Measurements from ENCODE around the gene HLA-DOB.

Gene HLA-DOB

GRCh38 chr6:32836873-32837272, 20.1 kb upstream of the HLA-DOB start:
- TF ChIP-seq HDGF (IDR thresholded peaks at IDR 0.05; ENCODE audit: borderline replicate concordance) (no peak), ELF4 (IDR thresholded peaks at IDR 0.05) (no peak), BHLHE40 (IDR thresholded peaks at IDR 0.05; ENCODE audit: borderline replicate concordance) (no peak), ARNT (IDR thresholded peaks at IDR 0.05) (no peak), PKNOX1 (IDR thresholded peaks at IDR 0.05) (no peak), NFRKB (IDR thresholded peaks at IDR 0.05) (no peak), CTBP1 (IDR thresholded peaks at IDR 0.05; ENCODE audit: borderline replicate concordance) (no peak), ZNF384 (IDR thresholded peaks at IDR 0.05) (no peak), SP1 (IDR thresholded peaks at IDR 0.05) (no peak), FOXM1 (IDR thresholded peaks at IDR 0.05; ENCODE audit: borderline replicate concordance) (no peak), FOXK2 (IDR thresholded peaks at IDR 0.05) (no peak), L3MBTL2 (conservative IDR thresholded peaks at IDR 0.05) (no peak), FOXA1 (IDR thresholded peaks at IDR 0.05) (no peak), SUZ12 (IDR thresholded peaks at IDR 0.05) (no peak), LEF1 (IDR thresholded peaks at IDR 0.05; ENCODE audit: borderline replicate concordance) (no peak), TARDBP (IDR thresholded peaks at IDR 0.05) (no peak)
- DNase-seq (ENCODE audit: extremely low spot score) = no peak
- POLR2A ChIA-PET = interaction anchor here (2.2 to 2.3 kb wide), 2 partner anchors 11 to 32 kb away, joined by 13 to 32 read pairs; no protein-coding TSS in a partner anchor
- CTCF ChIA-PET = interaction anchor here (0.6 kb wide), 1 partner anchor 143 kb away, joined by 3 read pairs; no protein-coding TSS in a partner anchor

GRCh38 chr6:32835167-32835893, 18.5 kb upstream of the HLA-DOB start:
- POLR2A ChIA-PET = no interaction called here
- DNase-seq (ENCODE audit: extremely low spot score) = no peak
- no peak for TF ChIP-seq BHLHE40 (IDR thresholded peaks at IDR 0.05; ENCODE audit: borderline replicate concordance)
- no peak for TF ChIP-seq SP1 (IDR thresholded peaks at IDR 0.05)
- no peak for TF ChIP-seq ZNF384 (IDR thresholded peaks at IDR 0.05)
- TF ChIP-seq L3MBTL2 (conservative IDR thresholded peaks at IDR 0.05) = no peak
- TF ChIP-seq NFRKB (IDR thresholded peaks at IDR 0.05) = no peak
- TF ChIP-seq TARDBP (IDR thresholded peaks at IDR 0.05) = no peak
- no peak for TF ChIP-seq SUZ12 (IDR thresholded peaks at IDR 0.05)
- CTCF ChIA-PET = no interaction called here

- no peak for TF ChIP-seq ELF4 (IDR thresholded peaks at IDR 0.05)
- TF ChIP-seq ZNF384 (IDR thresholded peaks at IDR 0.05) = no peak
- TF ChIP-seq FOXA1 (IDR thresholded peaks at IDR 0.05) = no peak
- no peak for TF ChIP-seq FOXK2 (IDR thresholded peaks at IDR 0.05)
- no peak for TF ChIP-seq L3MBTL2 (conservative IDR thresholded peaks at IDR 0.05)
- no peak for TF ChIP-seq CTBP1 (IDR thresholded peaks at IDR 0.05; ENCODE audit: borderline replicate concordance)
- no peak for TF ChIP-seq HDGF (IDR thresholded peaks at IDR 0.05; ENCODE audit: borderline replicate concordance)
- TF ChIP-seq SUZ12 (IDR thresholded peaks at IDR 0.05) = no peak
- no peak for TF ChIP-seq NFRKB (IDR thresholded peaks at IDR 0.05)
- TF ChIP-seq SP1 (IDR thresholded peaks at IDR 0.05) = no peak
- TF ChIP-seq FOXM1 (IDR thresholded peaks at IDR 0.05; ENCODE audit: borderline replicate concordance) = no peak
- TF ChIP-seq TARDBP (IDR thresholded peaks at IDR 0.05) = no peak
- TF ChIP-seq PKNOX1 (IDR thresholded peaks at IDR 0.05) = no peak
- no peak for TF ChIP-seq ARNT (IDR thresholded peaks at IDR 0.05)
- TF ChIP-seq LEF1 (IDR thresholded peaks at IDR 0.05; ENCODE audit: borderline replicate concordance) = no peak
- DNase-seq (ENCODE audit: extremely low spot score) = no peak
- CTCF ChIA-PET = no interaction called here
- POLR2A ChIA-PET = no interaction called here
These were observed 16.9 kb upstream of the HLA-DOB start for GRCh38 chr6:32833664-32834063.

GRCh38 chr6:32832535-32832934, 15.7 kb upstream of the HLA-DOB start:
- no peak for DNase-seq (ENCODE audit: extremely low spot score)
- ChIA-PET CTCF (no interaction called here), POLR2A (interaction anchor here (0.6 to 1.0 kb wide), 3 partner anchors 31 to 136 kb away, joined by 3 read pairs; no protein-coding TSS in a partner anchor)
- TF ChIP-seq BHLHE40 (IDR thresholded peaks at IDR 0.05; ENCODE audit: borderline replicate concordance) (no peak), NFRKB (IDR thresholded peaks at IDR 0.05) (no peak), ARNT (IDR thresholded peaks at IDR 0.05) (no peak), PKNOX1 (IDR thresholded peaks at IDR 0.05) (no peak), SUZ12 (IDR thresholded peaks at IDR 0.05) (no peak), TARDBP (IDR thresholded peaks at IDR 0.05) (no peak), FOXM1 (IDR thresholded peaks at IDR 0.05; ENCODE audit: borderline replicate concordance) (no peak), LEF1 (IDR thresholded peaks at IDR 0.05; ENCODE audit: borderline replicate concordance) (no peak), HDGF (IDR thresholded peaks at IDR 0.05; ENCODE audit: borderline replicate concordance) (no peak), FOXK2 (IDR thresholded peaks at IDR 0.05) (no peak), ELF4 (IDR thresholded peaks at IDR 0.05) (no peak), SP1 (IDR thresholded peaks at IDR 0.05) (no peak), ZNF384 (IDR thresholded peaks at IDR 0.05) (no peak), CTBP1 (IDR thresholded peaks at IDR 0.05; ENCODE audit: borderline replicate concordance) (no peak), L3MBTL2 (conservative IDR thresholded peaks at IDR 0.05) (no peak), FOXA1 (IDR thresholded peaks at IDR 0.05) (no peak)

GRCh38 chr6:32830936-32831335, 14.1 kb upstream of the HLA-DOB start:
- POLR2A ChIA-PET = no interaction called here
- DNase-seq (ENCODE audit: extremely low spot score) = no peak
- TF ChIP-seq L3MBTL2 (conservative IDR thresholded peaks at IDR 0.05) (no peak), TARDBP (IDR thresholded peaks at IDR 0.05) (no peak), CTBP1 (IDR thresholded peaks at IDR 0.05; ENCODE audit: borderline replicate concordance) (no peak), SP1 (IDR thresholded peaks at IDR 0.05) (no peak), HDGF (IDR thresholded peaks at IDR 0.05; ENCODE audit: borderline replicate concordance) (no peak), PKNOX1 (IDR thresholded peaks at IDR 0.05) (no peak), LEF1 (IDR thresholded peaks at IDR 0.05; ENCODE audit: borderline replicate concordance) (no peak), ELF4 (IDR thresholded peaks at IDR 0.05) (no peak), FOXA1 (IDR thresholded peaks at IDR 0.05) (no peak), ZNF384 (IDR thresholded peaks at IDR 0.05) (no peak), NFRKB (IDR thresholded peaks at IDR 0.05) (no peak)

More at GRCh38 chr6:32830936-32831335, 14.1 kb upstream of the HLA-DOB start:
- CTCF ChIA-PET = no interaction called here

Measured in HEK293T (cell line).